Prostate gland (tissue), 2 donors: ENCODE results near the gene EFCAB5.

Experiments used
- CTCF ChIP-seq, 4 experiments: fragments of 200-600 bp in 2 of 4; fragments of 450-650 bp in 2 of 4; sonication (generic) in 2 of 4; IDR thresholded peaks; 1 replicate in 3 of 4; 2 replicates in 1 of 4; pipeline ENCODE4 v1.5.1; 2016 to 2019; ENCODE audit warnings: antibody characterized with exemption in 4 of 4, mild to moderate bottlenecking in 2 of 4, moderate library complexity in 2 of 4
- POLR2A ChIP-seq: fragments of 450-650 bp; IDR thresholded peaks from one replicate; pipeline ENCODE4 v1.6.1; 2016; ENCODE audit warnings: antibody characterized with exemption, mild to moderate bottlenecking
- POLR2AphosphoS5 ChIP-seq: sonication (generic); formaldehyde crosslinking; IDR thresholded peaks from one replicate; pipeline ENCODE4 v1.6.1; 2017; ENCODE audit warnings: antibody characterized with exemption

GRCh38 chr17:29941334-29941733 lies at the start of gene EFCAB5:
- TF ChIP-seq CTCF (IDR thresholded peaks at IDR 0.05) (no peak), POLR2AphosphoS5 (no peak), POLR2A (no peak)
